Germinal center (tissue), 1 donor: Measurements from ENCODE around the gene CCDC182.

Experiments used
- DNase-seq: peaks from one replicate; pipeline ENCODE4 v3.0.0; 2012; ENCODE audit warnings: mixed read lengths, low spot score

The CCDC182 gene

DNA sequence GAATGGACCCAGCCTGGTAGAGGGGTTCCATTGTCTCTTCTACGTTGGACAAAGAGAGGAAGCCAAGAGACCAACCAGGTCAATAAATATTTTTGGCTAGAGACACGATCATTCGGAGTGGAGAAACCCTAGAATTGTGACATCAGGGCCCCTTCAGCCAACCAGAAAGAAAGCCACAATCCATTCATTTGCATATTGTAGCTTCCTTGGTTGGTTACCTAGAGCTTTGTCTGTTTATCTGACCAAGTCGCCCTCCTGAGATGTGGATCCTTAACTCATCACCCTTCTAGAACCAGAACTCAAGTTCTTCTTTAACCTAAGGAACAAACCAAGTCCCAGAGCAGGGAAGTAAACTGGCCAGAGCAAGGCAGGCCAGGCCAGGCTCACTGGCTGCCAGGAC lies at the start of gene CCDC182:
CCDC182 (minus strand) TSS at position 58 of the 400 bp plus-strand sequence; CDS start at position 31, 27 bp downstream.
- no peak for DNase-seq

DNA sequence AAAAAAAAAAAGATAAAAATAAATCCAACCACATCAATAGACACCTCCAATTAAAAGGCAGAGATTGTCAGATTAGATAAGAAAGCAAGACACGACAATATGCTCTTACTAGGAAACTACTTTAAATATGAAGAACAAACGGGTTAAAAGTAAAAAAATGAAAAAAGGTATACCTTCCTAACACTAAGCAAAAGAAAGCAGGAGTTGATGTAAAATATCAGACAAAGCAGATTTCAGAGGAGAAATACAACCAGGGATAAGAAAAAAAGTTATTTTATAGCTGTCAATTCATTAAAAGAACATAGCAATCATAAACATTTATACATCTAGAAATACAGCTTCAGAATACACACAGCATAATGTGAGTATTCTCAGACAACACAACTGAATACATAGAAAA lies 49.7 kb upstream of the CCDC182 start:
- no peak for DNase-seq

DNA sequence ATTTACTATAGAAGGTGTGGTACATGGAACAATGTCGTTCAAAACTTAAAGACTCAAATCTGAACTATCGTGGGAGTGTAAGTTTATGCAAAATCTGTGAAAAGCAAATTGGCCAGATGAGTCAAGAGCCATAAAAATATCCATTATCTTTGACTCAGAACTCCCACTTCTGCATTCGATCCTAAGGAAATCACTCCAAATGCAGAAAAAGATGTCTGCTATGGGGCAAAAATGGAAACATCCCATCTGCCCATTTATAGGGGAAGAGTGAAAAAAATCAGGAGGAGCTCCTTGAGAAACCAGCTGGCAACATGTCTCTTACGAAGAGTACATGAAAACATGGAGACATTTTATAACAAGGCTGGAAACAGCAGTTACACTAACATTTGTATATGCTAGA lies 43.6 kb upstream of the CCDC182 start:
- DNase-seq = no peak

DNA sequence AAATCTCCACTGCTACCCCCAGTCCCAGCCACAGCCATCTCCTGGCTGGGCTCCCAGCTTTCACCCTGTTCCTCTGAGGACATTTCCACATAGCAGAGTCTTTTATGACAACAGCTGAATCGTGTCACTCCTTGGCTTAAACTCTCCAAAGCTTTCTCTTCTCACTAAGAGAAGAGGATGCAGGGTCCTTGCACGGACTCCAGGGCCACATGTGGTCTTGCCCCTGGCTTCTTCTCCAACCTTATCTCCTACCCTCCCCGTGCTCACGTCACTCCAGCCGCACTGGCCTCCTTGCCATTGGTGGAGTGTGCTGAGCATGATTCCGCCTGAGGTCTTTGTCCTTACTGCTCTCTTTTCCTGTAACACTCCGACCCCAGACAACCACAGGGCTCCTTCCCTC lies 39.9 kb upstream of the CCDC182 start:
- no peak for DNase-seq

DNA sequence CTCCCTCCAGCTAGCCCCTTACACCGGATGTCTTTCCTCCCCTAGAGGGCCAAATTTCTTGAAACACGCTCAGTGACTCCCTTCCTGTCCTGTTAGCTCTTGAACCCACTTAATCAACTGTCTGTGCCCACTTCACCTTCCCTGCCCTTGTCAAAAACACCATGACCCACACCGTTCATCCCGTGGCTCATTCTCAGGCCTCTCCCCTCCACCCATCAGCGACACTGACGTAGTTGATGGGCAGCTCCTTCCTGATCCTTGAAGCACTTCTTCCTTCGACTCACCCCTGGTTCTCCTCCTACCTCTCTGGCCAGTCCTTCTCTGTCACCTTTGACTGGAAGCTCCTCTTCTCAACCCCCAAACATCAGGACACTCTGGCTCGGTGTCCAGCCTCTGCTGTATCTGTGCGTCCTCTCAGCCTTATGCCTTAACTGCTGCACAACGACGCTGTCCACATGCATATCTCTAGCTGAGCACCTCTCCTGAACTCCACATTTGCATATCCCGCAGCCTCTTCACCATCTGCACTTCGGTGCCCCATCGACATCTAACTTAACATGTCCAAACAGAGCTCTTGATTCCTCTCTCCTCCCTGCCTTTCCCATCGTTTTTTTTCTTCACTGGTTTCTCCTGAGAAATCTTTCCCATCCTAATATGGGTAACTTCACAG lies 39.3 kb upstream of the CCDC182 start:
- no peak for DNase-seq

DNA sequence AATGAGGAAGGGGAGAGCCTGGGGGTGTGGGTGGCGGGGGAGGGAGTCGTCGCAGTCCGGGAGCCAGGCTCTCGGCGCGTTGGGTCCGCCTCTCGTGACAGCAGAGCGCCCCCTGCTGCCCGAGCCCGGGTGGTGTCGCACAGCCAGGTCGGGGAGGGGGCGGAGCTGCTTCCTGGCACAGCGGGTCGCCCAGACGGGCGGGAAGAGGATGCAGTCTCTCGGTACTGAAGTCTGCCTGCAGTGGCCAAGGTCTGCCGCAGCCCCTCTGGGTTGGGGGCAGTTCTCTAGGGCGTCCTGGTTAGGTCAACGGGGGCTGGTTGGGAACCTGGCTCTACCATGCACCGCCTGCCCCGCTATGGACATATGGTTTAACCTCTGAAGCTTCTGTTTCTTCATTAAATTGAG lies 38.2 kb upstream of the CCDC182 start:
- peak; percentile 83 for DNase-seq

DNA sequence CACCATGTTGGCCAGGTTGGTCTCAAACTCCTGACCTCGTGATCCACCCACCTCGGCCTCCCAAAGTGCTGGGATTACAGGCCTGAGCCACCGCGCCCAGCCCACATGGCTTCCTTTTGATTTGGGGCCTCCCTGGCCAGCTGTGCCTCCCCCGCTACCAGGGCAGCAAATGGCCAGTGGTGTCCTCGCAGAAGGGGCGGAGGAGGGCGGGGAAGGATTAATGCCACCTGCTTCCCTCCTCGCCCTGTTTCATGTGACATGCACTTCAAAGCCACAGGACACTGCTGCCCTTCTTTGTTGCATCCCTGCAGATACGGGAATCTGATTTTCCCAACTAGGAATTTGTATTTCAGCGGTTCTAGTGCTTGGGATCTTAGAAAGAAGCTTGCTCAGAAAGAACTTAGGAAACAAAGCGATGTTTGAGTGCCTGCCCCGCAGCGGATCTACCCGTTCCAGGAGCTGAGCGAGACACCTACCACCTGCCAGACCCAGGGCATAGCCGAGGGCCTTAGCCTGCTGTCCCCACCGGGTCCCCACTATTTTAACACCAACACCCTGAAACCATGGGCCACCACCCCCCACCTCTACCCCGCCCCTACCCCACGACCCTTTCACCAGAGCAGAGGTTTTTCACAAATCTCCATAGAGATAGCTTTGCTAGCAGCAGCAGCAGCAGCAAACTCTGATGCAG lies 37.7 kb upstream of the CCDC182 start:
- DNase-seq = no peak

DNA sequence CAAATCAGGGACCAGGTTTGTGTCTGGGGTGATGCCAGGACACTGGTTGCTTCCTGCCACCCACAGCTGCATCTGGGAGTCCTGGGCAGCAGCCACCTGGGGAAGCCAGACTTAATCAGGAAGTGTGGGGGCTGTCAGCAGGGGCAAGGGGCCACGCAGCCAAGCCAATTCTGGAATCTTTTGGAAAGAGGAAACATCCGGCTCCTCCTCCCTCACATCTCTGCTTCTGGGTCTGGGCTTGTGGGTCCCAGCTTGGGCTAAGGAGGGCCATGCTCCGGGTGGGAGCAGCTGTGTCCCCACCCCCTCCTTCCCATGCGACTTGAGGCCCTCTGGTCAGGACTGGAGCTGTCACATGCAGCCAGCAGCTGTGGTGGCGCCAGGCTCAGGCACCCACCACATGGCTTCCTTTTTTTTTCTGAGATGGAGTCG lies 37.0 kb upstream of the CCDC182 start:
- DNase-seq = no peak

DNA sequence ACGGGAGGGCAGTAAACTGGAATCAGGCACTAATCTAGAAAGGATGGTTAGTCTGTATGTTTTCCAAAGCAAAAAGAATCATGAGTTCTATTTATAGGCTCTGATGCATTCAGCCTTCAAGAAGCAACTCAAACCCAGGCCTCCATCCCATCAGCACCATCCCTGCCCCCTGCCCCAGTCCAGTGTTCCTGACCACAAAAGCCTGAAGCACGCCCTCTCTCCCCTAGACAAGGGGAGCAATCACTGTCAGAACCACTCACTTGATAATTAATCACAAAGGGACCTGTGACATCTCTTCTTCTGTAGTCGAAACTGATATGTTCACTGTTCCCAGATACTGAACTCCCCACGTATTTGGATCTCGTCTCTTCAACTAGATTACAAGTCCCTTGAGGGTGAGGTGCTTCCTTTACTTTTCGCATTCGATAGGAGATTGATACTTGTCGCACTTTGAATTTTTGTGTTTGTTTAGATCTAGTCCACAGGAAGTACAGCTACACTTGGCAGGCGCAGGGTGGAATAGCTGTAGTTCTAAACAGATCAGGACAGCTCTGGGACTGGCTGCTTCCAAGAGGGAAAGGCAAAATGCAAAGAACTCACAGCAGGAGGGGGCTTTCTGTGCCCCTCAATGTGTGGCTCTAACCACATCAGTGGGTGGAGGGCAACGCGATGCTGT lies 36.4 kb upstream of the CCDC182 start:
- no peak for DNase-seq

DNA sequence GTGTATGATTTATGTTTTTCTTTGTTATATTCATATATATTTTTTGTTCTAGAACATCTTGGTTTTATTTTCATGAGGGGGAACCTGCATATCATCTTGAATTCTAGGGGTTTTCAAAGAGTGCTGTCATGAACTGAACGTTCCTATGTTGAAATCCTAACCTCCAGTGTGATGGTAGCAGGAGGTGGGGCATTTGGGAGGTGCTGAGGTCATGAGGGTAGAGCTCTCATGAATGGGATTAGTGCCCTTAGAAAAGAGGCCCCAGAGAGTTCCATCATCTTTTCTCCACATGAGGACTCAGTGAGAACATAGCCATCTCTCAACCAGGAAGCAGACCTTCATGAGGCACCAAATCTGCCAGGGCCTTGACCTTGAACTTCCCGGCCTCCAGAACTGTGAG lies 34.6 kb upstream of the CCDC182 start:
- no peak for DNase-seq

DNA sequence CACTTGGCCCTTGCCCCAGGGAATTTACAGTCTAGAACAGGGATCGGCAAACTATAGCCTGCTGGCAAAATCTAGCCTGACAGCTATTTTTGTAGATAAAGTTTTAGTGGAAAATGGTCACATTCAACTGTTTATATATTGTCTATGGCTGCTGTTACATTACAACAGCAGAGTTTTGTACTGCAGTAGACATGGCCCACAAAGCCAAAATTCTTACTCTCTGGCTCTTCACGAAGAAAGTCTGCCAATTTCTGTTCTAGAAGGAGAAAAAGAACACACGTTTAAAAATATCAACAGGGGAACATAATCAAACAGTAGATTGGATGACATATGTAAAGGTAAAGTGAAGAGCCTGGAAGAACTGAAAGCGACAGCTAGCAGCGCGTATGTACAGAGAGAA lies 33.2 kb upstream of the CCDC182 start:
- DNase-seq = no peak

DNA sequence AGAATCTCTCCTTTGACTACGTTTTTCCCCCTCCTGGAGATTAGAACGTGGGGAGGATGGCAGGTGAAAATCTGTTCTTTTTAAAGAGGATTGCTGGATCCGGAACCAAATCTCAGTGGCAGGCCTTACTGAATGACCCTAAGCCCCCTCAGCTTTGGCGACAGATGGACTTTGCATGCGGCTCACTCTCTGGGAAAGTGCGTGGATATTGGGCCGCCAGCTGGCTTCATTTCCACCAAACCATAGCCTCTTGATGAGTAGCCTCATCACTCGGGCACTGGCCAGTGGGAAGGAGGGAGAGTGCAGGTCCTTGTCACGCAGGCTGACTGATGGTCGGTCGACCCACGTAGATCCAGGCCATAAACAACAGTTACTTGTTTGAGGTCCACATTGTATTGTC lies 31.3 kb upstream of the CCDC182 start:
- no peak for DNase-seq

DNA sequence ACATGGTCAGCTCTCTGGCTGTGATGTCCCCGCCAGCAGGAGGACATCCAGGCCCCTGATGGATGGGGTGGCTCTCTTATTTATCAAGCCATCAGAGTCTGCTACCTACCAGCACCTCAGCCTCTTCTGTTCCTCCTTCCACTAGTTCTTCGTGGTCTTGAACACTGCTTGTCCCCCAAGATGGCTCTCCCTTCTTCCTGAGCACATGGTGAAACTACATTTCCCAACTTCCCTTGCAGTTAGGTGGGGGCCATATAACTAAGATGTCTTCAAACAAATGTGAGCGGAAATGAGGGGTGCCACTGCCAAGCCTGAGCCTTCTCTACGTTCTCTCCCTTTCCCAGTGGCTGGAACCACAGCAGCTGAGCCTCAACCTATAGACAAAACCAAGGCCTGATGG lies 29.8 kb upstream of the CCDC182 start:
- DNase-seq = no peak

DNA sequence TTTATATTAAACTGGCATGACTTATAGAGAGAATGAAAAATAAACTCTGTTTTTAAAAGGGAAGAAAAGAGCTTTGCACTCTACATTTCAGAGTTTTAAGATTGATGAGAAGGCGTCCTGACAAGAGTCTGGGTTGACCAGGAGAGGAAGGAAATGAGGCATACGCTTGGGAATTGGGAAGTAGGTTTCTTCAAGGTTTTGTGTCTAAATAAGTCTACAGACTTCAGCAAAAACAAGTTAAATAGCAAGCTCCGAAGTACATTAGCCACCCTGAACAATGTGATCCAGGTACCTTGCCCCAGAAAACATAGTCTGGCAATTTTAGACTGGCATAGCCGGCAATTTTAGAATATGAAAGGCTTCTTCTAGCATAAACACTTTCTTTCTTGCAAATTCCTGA lies 28.5 kb upstream of the CCDC182 start:
- DNase-seq = no peak

DNA sequence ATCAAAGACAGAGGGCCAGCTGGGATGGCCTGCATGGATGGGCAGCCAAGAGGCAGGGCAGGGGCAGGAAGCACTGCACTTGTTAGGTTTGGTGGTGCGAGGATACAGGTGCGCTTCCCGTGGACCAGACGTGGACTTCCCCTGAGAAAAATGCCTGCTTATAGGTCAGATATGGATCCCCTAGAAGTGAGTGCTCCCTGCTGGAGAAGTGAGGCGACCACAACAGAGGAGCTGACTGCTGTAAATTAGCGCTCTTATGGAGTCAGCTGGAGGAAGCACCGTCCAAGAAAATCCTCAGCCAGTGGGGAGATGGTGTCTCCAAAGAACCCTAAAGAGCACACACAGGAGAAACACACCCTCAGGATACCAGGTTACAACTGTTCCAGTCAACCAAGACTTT lies 27.7 kb upstream of the CCDC182 start:
- DNase-seq = no peak

DNA sequence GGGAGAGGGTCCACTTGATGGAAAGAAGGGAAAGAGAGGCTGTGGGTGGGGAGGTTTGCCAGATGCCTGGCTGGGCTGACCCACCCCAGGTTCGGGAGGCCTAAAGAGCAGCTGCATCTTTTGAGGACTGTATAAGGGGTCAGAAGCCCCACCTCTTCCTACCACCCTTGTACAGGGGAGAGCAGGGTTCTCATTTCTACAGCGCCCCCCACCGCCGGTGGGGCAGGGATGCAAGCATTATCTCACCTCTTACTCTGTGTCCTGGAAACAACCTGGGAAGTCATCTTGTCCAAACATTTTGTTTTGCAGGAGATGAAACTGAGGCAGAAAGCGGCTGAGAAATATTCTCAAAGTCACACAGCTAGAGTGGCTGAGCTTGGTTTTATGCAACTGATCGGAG lies 22.5 kb upstream of the CCDC182 start:
- DNase-seq = no peak

DNA sequence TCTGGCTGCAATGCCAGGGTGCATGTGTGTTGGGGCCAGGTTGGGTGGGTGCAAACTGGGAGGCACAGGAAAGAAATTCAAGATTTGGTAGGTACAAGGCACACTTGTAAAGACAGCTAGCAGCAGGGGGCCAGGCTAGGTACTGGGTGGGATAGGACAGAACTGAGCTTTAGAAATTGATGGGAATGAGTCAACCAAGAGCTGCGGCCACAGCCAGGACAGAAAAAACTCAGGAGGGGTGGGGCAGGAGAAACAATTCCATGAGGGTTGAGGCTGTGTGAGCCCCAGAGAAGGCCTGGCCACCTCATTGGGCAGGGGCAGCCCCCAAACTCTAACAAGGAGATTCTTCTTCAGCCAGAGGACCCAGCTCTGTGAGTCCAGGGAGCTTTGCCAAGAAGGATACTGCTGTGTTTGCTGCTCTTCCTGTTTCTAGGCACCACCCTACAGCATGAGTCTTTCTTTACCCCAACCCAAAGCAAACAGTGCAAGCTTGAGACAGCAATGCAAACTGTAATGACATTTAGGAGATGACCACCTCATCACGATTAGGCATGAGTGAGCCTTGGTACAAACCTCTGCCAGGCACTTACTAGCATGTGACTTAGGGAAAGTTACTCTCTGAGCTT lies 21.3 kb upstream of the CCDC182 start:
- no peak for DNase-seq

DNA sequence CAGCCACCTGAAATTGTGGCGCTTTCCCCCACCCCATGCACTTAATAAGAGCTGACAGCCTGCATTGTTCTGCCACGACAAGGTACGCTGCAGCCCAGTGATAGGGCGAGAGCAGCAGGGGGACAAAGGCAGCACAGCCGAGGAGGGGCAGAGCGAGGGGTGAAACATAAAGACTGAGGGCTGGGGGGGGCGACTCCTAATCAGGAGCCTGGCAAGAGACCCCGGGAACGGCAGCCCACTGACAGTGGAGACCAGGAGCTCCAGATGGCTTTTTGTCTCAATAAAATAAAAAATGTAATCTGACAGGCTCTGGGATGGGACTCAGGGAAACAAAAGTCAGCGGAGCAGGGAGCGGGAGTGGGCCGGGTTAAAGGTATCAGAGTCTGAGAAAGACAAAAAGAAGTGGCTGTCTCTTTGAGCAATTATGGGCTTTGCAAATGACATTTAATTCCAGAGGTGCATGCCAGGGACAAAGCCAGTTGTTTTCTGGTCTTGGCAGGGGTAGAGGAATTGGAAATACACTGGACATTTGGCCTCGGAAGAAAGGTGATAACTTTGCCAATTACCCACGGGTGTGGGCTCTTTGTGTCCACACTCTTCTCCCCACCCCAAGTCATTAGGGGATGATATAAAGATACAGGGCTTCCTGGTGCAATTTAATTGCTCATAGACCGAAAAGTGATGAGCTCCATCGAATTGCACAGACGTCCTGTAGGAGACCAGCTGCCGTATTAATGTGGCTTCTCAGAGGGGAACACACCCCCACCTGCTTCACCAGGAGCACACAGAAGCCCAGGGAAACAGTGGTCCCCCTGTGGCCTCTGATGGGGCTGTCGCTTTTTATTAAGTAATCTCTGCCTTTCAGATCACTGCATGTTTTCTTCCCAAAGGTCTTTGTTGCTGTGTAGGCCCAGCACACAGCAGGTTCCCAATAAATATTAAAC lies 17.6 kb upstream of the CCDC182 start:
- no peak for DNase-seq

DNA sequence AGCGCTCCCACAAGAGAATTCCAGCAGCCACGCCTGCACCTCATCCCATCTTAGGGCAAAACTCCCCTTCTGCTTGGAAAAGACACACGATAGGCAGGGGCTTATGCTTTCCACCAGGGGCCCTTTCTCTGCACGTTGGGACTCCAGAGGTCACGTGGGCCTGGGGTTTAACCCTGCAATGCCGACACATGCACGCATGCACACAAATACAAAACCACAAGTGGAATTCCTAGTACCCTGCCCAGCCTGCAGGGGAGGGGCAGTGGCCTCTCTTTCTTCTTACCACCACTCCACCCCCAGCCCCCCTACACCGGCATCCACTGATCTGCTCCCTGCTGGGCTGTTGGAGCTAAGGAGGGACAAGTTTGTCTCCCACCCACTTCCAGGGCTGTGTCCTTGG lies 16.8 kb upstream of the CCDC182 start:
- no peak for DNase-seq

DNA sequence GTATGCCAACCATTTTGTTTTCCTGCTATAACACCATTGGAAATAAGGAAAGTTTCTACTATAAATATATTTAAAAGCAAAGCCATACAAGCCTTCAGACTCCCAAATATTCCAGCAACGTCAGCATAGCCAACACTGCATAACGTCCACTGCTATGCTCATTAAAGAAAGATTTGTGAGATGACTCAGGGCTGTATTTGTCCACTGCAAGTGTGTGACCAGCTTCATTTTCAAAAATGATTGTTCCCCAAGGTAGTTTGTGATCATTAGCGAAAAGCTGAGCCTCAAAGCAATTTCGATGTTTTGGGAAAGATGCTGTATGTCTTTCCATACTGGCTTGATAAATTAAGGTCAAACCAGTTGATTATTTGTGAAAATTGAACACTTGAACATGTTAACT lies 14.9 kb upstream of the CCDC182 start:
- DNase-seq = no peak

DNA sequence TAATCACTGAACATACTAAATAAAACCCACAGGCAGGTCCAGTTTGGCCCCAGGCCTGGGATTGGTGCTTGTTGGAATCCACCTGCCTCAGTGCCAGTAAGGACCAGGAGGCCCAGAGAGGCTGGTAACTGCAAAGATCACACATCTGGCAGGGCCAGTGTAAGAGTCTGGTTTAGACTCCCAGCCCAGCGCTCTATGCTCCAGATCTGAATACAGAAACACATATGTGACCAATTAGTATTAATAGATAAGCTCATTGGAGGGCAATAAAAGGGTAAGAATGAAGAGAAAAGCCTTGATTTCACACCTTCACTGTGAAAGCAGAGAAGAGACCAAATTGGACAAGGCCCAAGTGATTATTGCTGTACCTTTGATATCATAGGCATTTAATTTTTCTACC lies 13.6 kb upstream of the CCDC182 start:
- no peak for DNase-seq

DNA sequence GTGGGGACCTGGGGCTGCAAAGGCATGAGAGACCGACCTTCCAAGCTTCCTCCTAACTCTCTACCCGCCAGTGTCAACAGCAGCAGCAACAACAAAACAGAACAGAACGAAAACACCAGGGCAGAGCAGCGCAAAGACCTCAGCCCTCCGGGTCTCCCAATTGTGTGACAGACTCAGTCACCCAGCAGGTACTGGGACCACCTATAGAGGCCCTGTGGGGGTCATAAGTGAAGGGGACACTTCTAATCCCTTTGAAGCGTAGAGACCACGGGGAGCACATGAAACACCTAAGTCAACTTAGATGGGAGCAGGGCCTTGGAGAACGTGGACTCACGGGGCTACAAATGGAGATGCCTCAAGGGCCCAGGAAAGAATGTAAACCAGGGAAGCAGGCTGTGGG lies 12.6 kb upstream of the CCDC182 start:
- DNase-seq = no peak
